Ovary (tissue), 9 donors: ENCODE results near the gene MORN4. TPM values are rescaled to one million over a fixed set of nuclear protein-coding genes. Genes with fewer than 3 reads are reported as not detected.
A peak's percentile ranks its signal among the peaks of the same experiment; 100 is the strongest.

Experiments
- DNase-seq, 5 donors: peaks; one replicate each; pipeline ENCODE4 v3.0.0-alpha.2; 2019 to 2020
- H3K27ac ChIP-seq, 2 donors: fragments of 200-600 bp; one replicate each; pipeline versions ENCODE4 v1.5.1 to v1.8.0; 2019 to 2022
- H3K27me3 ChIP-seq: fragments of 200-600 bp; one replicate; pipeline ENCODE4 v1.8.0; 2022
- H3K36me3 ChIP-seq: fragments of 200-600 bp; sonication (generic); one replicate; pipeline ENCODE4 v1.5.1; 2019
- H3K4me1 ChIP-seq: one replicate; pipeline ENCODE4 v1.8.1; 2013; ENCODE audit warnings: mild to moderate bottlenecking, moderate library complexity; ENCODE audit not compliant: insufficient read depth
- H3K4me3 ChIP-seq: fragments of 200-600 bp; sonication (generic); one replicate; pipeline ENCODE4 v1.5.1; 2017
- H3K9me3 ChIP-seq, 2 donors: fragments of 200-600 bp in 1 of 2; sonication (generic) in 1 of 2; one replicate each; pipeline versions ENCODE4 v1.5.1 to v1.8.1; 2013 to 2019; ENCODE audit warnings: mild to moderate bottlenecking in 1 of 2, moderate library complexity in 1 of 2
- EP300 ChIP-seq: sonication (generic); formaldehyde crosslinking; IDR thresholded peaks from one replicate; pipeline ENCODE4 v1.6.1; 2017; ENCODE audit warnings: antibody characterized with exemption
- POLR2A ChIP-seq: fragments of 450-650 bp; IDR thresholded peaks from one replicate; pipeline ENCODE4 v1.6.1; 2017; ENCODE audit warnings: antibody characterized with exemption, mild to moderate bottlenecking, moderate library complexity
- WGBS, 3 donors: extraction: QIAGEN DNeasy Blood & Tissue Kit in 1 of 3; methylation state at CpG; one replicate each; pipeline versions ENCODE4 v1.1.5 to v1.1.7; 2013 to 2017; 5-methylcytosine and 5-hydroxymethylcytosine counted together
- intact Hi-C, 4 donors: fragments of 100-400 bp; cut with DNase I; formaldehyde crosslinking; loops; one replicate each; pipeline versions ENCODE4 v1.11.0 to v1.15.1; 2022 to 2023
- polyA plus RNA-seq, 2 donors: library from polyadenylated mRNA; stranded (reverse); fragments of 200-250 nt in 1 of 2; fragments of 350-450 nt in 1 of 2; fragmentation: Illumina TruSeq in 1 of 2; extraction: RNeasy Lipid Tissue Mini Kit (QIAGEN cat#74804) in 1 of 2; gene quantifications; one replicate each; pipeline ENCODE4 v1.2.3, GENCODE V29; 2013 to 2014
- total RNA-seq, 7 donors: library from RNA; depleted of rRNA in 2 of 7; stranded (reverse); fragments of >200 nt in 2 of 7; fragmentation: NEBNext Ultra II Directional in 3 of 7; extraction: Animal tissue kit (Norgen Biotek cat#: 25700) in 3 of 7; gene quantifications; one replicate each; pipeline versions ENCODE4 v1.1.0 to v1.2.4, GENCODE V29; 2016 to 2023
- TF ChIP-seq, protein P1 (sequence below), 3 donors: fragments of 450-650 bp in 2 of 3; fragments of 200-600 bp in 1 of 3; IDR thresholded peaks; one replicate each; pipeline versions ENCODE4 v1.5.1 to v1.8.0; 2016 to 2022; ENCODE audit warnings: antibody characterized with exemption in 3 of 3, mild to moderate bottlenecking in 1 of 3
- donor health status: DM: no; HTN: no; CAD: no; lungs with moderate emphysema.
- donor health status: DM: no; HTN: no; CAD: no.
- donor health status: Bipolar disorder and iron deficiency.
- donor health status: DM: yes; HTN: yes; CAD: no.
- donor health status: DM: no; HTN: no; CAD: no.
- donor health status: DM: yes; HTN: yes; CAD: no.

The MORN4 gene
- total and polyA plus RNA-seq, 9 donors: 6.6 to 17.7 (median 11.5) TPM

DNA sequence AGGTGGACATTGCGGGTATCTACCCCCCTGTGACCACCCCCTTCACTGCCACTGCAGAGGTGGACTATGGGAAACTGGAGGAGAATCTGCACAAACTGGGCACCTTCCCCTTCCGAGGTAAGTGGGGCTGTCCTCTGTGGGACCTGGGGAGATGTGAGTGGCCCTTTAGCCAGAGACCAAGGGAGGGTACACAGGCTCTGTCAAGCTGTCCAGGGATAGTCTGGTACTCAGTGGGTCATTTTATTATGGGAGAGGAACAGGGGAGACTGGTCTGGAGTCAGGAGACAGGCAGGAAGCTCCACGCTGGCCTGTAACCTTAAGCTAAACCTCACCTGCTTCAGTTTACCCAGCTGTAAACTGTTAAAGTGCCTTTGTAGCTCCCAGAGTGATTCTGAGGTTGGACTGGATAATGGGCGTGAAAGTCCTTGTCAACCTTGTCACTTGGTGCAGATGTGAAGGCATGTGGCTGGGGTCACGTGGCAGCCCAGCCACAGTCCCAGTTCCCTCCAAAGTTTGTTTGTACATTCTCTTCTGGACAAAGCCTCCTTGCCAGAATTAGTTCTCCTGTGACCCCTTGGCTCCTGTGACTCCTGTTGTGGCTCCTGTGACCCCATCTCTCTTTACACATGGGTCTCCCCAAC is 48.4 kb downstream of the MORN4 start:
- no peak for TF ChIP-seq POLR2A
- TF ChIP-seq, protein P1, sequence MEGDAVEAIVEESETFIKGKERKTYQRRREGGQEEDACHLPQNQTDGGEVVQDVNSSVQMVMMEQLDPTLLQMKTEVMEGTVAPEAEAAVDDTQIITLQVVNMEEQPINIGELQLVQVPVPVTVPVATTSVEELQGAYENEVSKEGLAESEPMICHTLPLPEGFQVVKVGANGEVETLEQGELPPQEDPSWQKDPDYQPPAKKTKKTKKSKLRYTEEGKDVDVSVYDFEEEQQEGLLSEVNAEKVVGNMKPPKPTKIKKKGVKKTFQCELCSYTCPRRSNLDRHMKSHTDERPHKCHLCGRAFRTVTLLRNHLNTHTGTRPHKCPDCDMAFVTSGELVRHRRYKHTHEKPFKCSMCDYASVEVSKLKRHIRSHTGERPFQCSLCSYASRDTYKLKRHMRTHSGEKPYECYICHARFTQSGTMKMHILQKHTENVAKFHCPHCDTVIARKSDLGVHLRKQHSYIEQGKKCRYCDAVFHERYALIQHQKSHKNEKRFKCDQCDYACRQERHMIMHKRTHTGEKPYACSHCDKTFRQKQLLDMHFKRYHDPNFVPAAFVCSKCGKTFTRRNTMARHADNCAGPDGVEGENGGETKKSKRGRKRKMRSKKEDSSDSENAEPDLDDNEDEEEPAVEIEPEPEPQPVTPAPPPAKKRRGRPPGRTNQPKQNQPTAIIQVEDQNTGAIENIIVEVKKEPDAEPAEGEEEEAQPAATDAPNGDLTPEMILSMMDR (IDR thresholded peaks at IDR 0.05): no peak
- TF ChIP-seq EP300: no peak
- Histone ChIP-seq H3K36me3 (no peaks in the 10 kb centered on the region), H3K4me3 (no peak overlapping the region), H3K9me3 (no peaks in the 10 kb centered on the region), H3K27me3 (no peaks in the 10 kb centered on the region), H3K27ac (no peak overlapping the region), H3K4me1 (no peaks in the 10 kb centered on the region)
- no peak for DNase-seq
- WGBS, 3 donors: 86 to 94% (median 90%) methylated on average over 5 of the region's 5 CpGs
- intact Hi-C loops: no loop called here

DNA sequence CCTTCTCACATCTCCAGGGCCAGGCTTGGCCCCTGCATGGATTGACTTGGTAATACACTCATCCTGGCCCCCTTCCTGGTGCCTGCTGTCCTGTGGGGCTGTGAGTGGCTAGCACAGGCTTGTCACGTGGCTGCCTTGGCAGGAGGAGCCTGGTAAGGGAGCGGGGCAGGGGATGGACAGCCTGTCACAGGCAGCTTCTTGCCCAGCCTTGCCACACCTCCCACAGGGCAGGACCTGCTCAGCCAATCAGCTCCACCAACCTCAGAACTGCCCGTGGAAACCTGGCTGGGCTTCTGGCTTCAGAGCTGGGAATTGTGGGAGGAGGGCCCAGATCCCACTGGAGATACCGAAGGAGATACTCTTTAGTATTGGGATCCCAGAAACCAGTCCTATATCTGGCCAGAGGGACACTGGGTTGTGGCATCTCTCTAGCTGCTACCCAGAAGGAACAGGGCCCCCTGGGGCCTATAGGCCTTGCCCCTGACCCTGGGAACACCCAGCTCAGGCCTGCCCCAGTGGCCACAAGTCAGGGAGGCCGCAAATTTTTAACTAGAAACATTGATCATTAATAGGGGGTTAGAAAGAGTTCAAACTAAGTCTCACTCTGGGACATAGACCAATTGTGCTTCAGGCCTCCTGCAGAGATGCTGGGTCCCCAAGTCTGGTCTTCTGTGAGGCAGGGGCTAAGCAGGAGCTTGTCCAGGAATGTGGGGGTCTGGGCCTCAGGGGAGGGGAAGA is 49.1 kb downstream of the MORN4 start, which contains the start of gene HOGA1:
Gene HOGA1, plus strand, starts transcription at position 330 of the 738 bp plus-strand sequence. Its CDS starts 315 bp downstream, at position 645.
- DNase-seq: peak in 1 of 5 donors; percentile 29
- intact Hi-C loops: no loop called here
- H3K36me3 ChIP-seq: no peaks in the 10 kb centered on the region
- H3K4me3 ChIP-seq: no peak within 1 kb of the TSS
- no peak within 1 kb of the TSS for H3K27ac ChIP-seq
- no peaks in the 10 kb centered on the region for H3K27me3 ChIP-seq
- H3K4me1 ChIP-seq: no peaks in the 10 kb centered on the region
- H3K9me3 ChIP-seq: no peaks in the 10 kb centered on the region
- TF ChIP-seq, protein P1 (IDR thresholded peaks at IDR 0.05): no peak
- TF ChIP-seq POLR2A: no peak
- TF ChIP-seq EP300: no peak
- WGBS, 3 donors: 62 to 70% (median 70%) methylated on average over 5 of the region's 5 CpGs

- WGBS, 3 donors: 86 to 96% (median 88%) methylated on average over 13 of the region's 13 CpGs
- Histone ChIP-seq H3K9me3 (no peaks in the 10 kb centered on the region), H3K4me1 (no peaks in the 10 kb centered on the region), H3K27me3 (no peaks in the 10 kb centered on the region), H3K4me3 (no peak overlapping the region), H3K36me3 (no peaks in the 10 kb centered on the region), H3K27ac (no peak overlapping the region)
- peak in 1 of 5 donors; percentile 9 for DNase-seq
- TF ChIP-seq EP300: no peak
- TF ChIP-seq, protein P1 (IDR thresholded peaks at IDR 0.05): no peak
- no peak for TF ChIP-seq POLR2A
- intact Hi-C loops: no loop called here
These were observed 49.8 kb downstream of the MORN4 start for GRCh38 chr10:97583476-97583875.

DNA sequence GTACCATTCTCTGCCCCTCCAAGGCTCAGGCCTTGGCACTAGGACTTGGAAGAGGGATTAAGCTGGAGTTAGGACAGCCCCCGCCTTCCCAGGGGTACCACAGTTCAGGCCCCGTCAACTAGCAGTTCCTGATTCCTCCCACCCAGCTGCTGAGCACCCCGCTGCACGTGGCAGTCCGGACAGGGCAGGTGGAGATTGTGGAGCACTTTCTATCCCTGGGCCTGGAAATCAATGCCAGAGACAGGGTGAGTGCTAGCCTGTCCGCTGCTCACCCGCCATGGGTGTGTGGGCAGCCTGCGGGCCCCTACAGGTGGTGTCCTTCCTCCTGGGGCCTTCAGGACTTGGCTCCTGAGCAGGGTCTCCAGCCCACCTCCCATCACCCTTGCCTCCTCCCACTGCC is 51.1 kb downstream of the MORN4 start:
- Histone ChIP-seq H3K9me3 (no peaks in the 10 kb centered on the region), H3K4me3 (no peak overlapping the region), H3K4me1 (no peaks in the 10 kb centered on the region), H3K36me3 (no peaks in the 10 kb centered on the region), H3K27ac (no peak overlapping the region), H3K27me3 (no peaks in the 10 kb centered on the region)
- WGBS, 3 donors: 88 to 95% (median 92%) methylated on average over 8 of the region's 8 CpGs
- TF ChIP-seq EP300: no peak
- no peak for TF ChIP-seq POLR2A
- TF ChIP-seq, protein P1 (IDR thresholded peaks at IDR 0.05): no peak
- no peak for DNase-seq
- intact Hi-C loops: no loop called here
